MG63 (cell line): ENCODE results near the gene TRAF6. TPM values are rescaled to one million over a fixed set of nuclear protein-coding genes. Genes with fewer than 3 reads are reported as not detected.

Source experiments
- DNase-seq: peaks from one replicate; pipeline ENCODE4 v3.0.0-alpha.2; 2020
- H3K27me3 ChIP-seq: fragments of 250-450 bp; sonication (Bioruptor Pico); 2 replicates; pipeline ENCODE4 v1.5.1; 2020; ENCODE audit warnings: mild to moderate bottlenecking, moderate library complexity
- H3K36me3 ChIP-seq: fragments of 250-450 bp; sonication (Bioruptor Pico); 2 replicates; pipeline ENCODE4 v1.5.1; 2020; ENCODE audit warnings: mild to moderate bottlenecking, moderate library complexity
- H3K4me3 ChIP-seq: fragments of 250-450 bp; sonication (Bioruptor Pico); 2 replicates; pipeline ENCODE4 v1.5.1; 2020; ENCODE audit warnings: mild to moderate bottlenecking, moderate library complexity
- H3K9me3 ChIP-seq: fragments of 250-450 bp; sonication (Bioruptor Pico); 2 replicates; pipeline ENCODE4 v1.5.1; 2020; ENCODE audit warnings: mild to moderate bottlenecking, moderate library complexity
- total RNA-seq: library from RNA; depleted of rRNA; stranded (reverse); fragments of >200 nt; shearing (Covaris generic); gene quantifications from 2 replicates; pipeline ENCODE4 v1.2.3, GENCODE V29; 2014; ENCODE audit warnings: low replicate concordance; rRNA removed

TRAF6 gene
- total RNA-seq, 1 experiment from 2014 or later, result 6.1 TPM

GRCh38 chr11:36452236-36452940 is 57.7 kb downstream of the TRAF6 start:
- H3K36me3 ChIP-seq, result no peaks in the 10 kb centered on the region
- H3K27me3 ChIP-seq, result no peaks in the 10 kb centered on the region
- no peak overlapping the region for H3K4me3 ChIP-seq
- H3K9me3 ChIP-seq, result no peaks in the 10 kb centered on the region
- DNase-seq, result peak; percentile 86

GRCh38 chr11:36451681-36452080 is 58.4 kb downstream of the TRAF6 start:
- no peaks in the 10 kb centered on the region for H3K36me3 ChIP-seq
- no peaks in the 10 kb centered on the region for H3K27me3 ChIP-seq
- H3K9me3 ChIP-seq, result no peaks in the 10 kb centered on the region
- no peak for DNase-seq
- H3K4me3 ChIP-seq, result no peak overlapping the region

GRCh38 chr11:36451045-36451444 is 59.0 kb downstream of the TRAF6 start:
- no peaks in the 10 kb centered on the region for H3K27me3 ChIP-seq
- no peaks in the 10 kb centered on the region for H3K36me3 ChIP-seq
- no peak overlapping the region for H3K4me3 ChIP-seq
- no peak for DNase-seq
- no peaks in the 10 kb centered on the region for H3K9me3 ChIP-seq

- Histone ChIP-seq H3K36me3 (no peaks in the 10 kb centered on the region), H3K4me3 (peak overlapping the region; percentile 20), H3K9me3 (no peaks in the 10 kb centered on the region), H3K27me3 (no peaks in the 10 kb centered on the region)
- no peak for DNase-seq
Observed at GRCh38 chr11:36450110-36450572, 59.9 kb downstream of the TRAF6 start.

GRCh38 chr11:36449561-36450096 is 60.4 kb downstream of the TRAF6 start:
- H3K36me3 ChIP-seq, result no peaks in the 10 kb centered on the region
- H3K27me3 ChIP-seq, result no peaks in the 10 kb centered on the region
- no peaks in the 10 kb centered on the region for H3K9me3 ChIP-seq
- H3K4me3 ChIP-seq, result no peak overlapping the region; the same call in 1 of the 2 replicates
- DNase-seq, result no peak

GRCh38 chr11:36447947-36448346 is 62.1 kb downstream of the TRAF6 start:
- Histone ChIP-seq H3K4me3 (no peak overlapping the region), H3K9me3 (no peaks in the 10 kb centered on the region), H3K27me3 (no peaks in the 10 kb centered on the region), H3K36me3 (no peaks in the 10 kb centered on the region)
- no peak for DNase-seq

- H3K4me3 ChIP-seq, result no peak overlapping the region
- no peak for DNase-seq
- H3K9me3 ChIP-seq, result no peaks in the 10 kb centered on the region
- H3K27me3 ChIP-seq, result no peaks in the 10 kb centered on the region
- no peaks in the 10 kb centered on the region for H3K36me3 ChIP-seq
Observed at GRCh38 chr11:36447514-36447913, 62.6 kb downstream of the TRAF6 start.

- Histone ChIP-seq H3K4me3 (no peak overlapping the region), H3K36me3 (no peaks in the 10 kb centered on the region), H3K9me3 (no peaks in the 10 kb centered on the region), H3K27me3 (no peaks in the 10 kb centered on the region)
- DNase-seq, result no peak
Observed at GRCh38 chr11:36446135-36446534, 63.9 kb downstream of the TRAF6 start.

GRCh38 chr11:36443661-36444060 is 66.4 kb downstream of the TRAF6 start:
- no peak for DNase-seq
- H3K27me3 ChIP-seq, result no peaks in the 10 kb centered on the region
- no peaks in the 10 kb centered on the region for H3K36me3 ChIP-seq
- H3K4me3 ChIP-seq, result no peak overlapping the region
- H3K9me3 ChIP-seq, result no peaks in the 10 kb centered on the region

GRCh38 chr11:36441610-36442208 is 68.4 kb downstream of the TRAF6 start:
- no peaks in the 10 kb centered on the region for H3K36me3 ChIP-seq
- no peaks in the 10 kb centered on the region for H3K27me3 ChIP-seq
- H3K4me3 ChIP-seq, result no peak overlapping the region
- H3K9me3 ChIP-seq, result no peaks in the 10 kb centered on the region
- DNase-seq, result no peak

- DNase-seq, result no peak
- H3K36me3 ChIP-seq, result no peaks in the 10 kb centered on the region
- H3K9me3 ChIP-seq, result no peaks in the 10 kb centered on the region
- H3K27me3 ChIP-seq, result no peaks in the 10 kb centered on the region
- no peak overlapping the region for H3K4me3 ChIP-seq
Observed at GRCh38 chr11:36438126-36438525, 71.9 kb downstream of the TRAF6 start.

GRCh38 chr11:36437413-36437812 is 72.7 kb downstream of the TRAF6 start:
- H3K27me3 ChIP-seq, result no peaks in the 10 kb centered on the region
- no peak overlapping the region for H3K4me3 ChIP-seq
- H3K9me3 ChIP-seq, result no peaks in the 10 kb centered on the region
- no peaks in the 10 kb centered on the region for H3K36me3 ChIP-seq
- DNase-seq, result no peak

Other genes with a start within 250 kb of the TRAF6 start
- gene COMMD9, start 220.8 kb downstream of the TRAF6 start, total RNA-seq, result 19.2 and 130 TPM in 2 replicates
- 5.3 TPM in 1 of 2 replicates, not detected in the other for gene PRR5L, start 214.0 kb downstream of the TRAF6 start, total RNA-seq
- gene RAG1, start 57.7 kb upstream of the TRAF6 start, total RNA-seq, result 0.10 TPM in 1 of 2 replicates, not detected in the other
- gene IFTAP, start 84.2 kb upstream of the TRAF6 start, total RNA-seq, result 20.3 and 39.3 TPM in 2 replicates
- gene RAG2, start 88.0 kb upstream of the TRAF6 start, total RNA-seq, result not detected in 2 replicates